ENCODE data around the gene MGAM2. TPM values are rescaled to one million over a fixed set of nuclear protein-coding genes. Genes with fewer than 3 reads are reported as not detected.

Gene MGAM2
- total and polyA plus RNA-seq, 2 of the 4 experiments (the other 2 are of a cell fraction) = not detected

GRCh38 chr7:142188154-142188553 is 76.6 kb downstream of the MGAM2 start:
- Histone ChIP-seq H3K27ac (ENCODE audit: insufficient read depth, low read length) (no peak overlapping the region), H3K4me1 (ENCODE audit: control insufficient read depth, insufficient read depth, low read length) (no peaks in the 10 kb centered on the region), H2BK120ac (ENCODE audit: low read depth, low read length) (no peak overlapping the region), H2AFZ (replicated peaks; ENCODE audit: low read length, poor library complexity) (no peak overlapping the region), H3K18ac (ENCODE audit: low read depth, low read length) (no peak overlapping the region), H3K4me3 (ENCODE audit: insufficient read depth, low read depth, low read length) (no peak overlapping the region), H3K9me3 (ENCODE audit: control insufficient read depth, insufficient read depth, low read length) (peaks cover 10% of the 10 kb centered on the region), H2AK5ac (ENCODE audit: low read depth, low read length) (no peak overlapping the region), H3K36me3 (ENCODE audit: control insufficient read depth, insufficient read depth, low read length) (no peaks in the 10 kb centered on the region), H3K14ac (replicated peaks; ENCODE audit: low read depth, low read length) (no peak overlapping the region), H4K20me1 (ENCODE audit: insufficient read depth, low read length) (no peaks in the 10 kb centered on the region), H4K5ac (ENCODE audit: low read depth, low read length) (no peak overlapping the region), H2BK5ac (ENCODE audit: low read depth, low read length, poor library complexity, severe bottlenecking) (no peak overlapping the region), H3K9me1 (ENCODE audit: insufficient read depth, low read length) (no peaks in the 10 kb centered on the region), H3K27me3 (ENCODE audit: control insufficient read depth, insufficient read depth, low read length) (no peaks in the 10 kb centered on the region), H3K9ac (ENCODE audit: low read depth, low read length) (no peak overlapping the region), H3K79me1 (ENCODE audit: low read depth in 1 of 2, low read length in 2 of 2) (no peaks in the 10 kb centered on the region), H3K4me2 (ENCODE audit: low read depth, low read length) (no peak overlapping the region), H3K23ac (ENCODE audit: low read depth, low read length) (no peak overlapping the region), H2BK20ac (ENCODE audit: low read depth, low read length) (no peak overlapping the region), H4K8ac (ENCODE audit: low read depth in 2 of 2, low read length in 2 of 2) (no peak overlapping the region), H2AK9ac (replicated peaks; ENCODE audit: low read depth, low read length, poor library complexity) (no peak overlapping the region), H3K4ac (ENCODE audit: low read depth, low read length) (no peak overlapping the region), H2BK15ac (ENCODE audit: low read depth, low read length) (no peak overlapping the region), H3K56ac (ENCODE audit: extremely low read depth, insufficient read depth, low read length) (no peak overlapping the region), H4K91ac (ENCODE audit: insufficient read depth, low read depth, low read length) (no peak overlapping the region)
- WGBS, 2 experiments (ENCODE audit: extremely low coverage in 2 of 2, insufficient read length in 1 of 2) = no CpG with 5 or more reads among the region's 2 CpGs
- intact Hi-C loops (cut with micrococcal nuclease) (no loop called here), in situ Hi-C loops (cut with MboI; ENCODE audit: low sequenced_read_pairs) (no loop called here), dilution Hi-C loops (cut with HindIII; ENCODE audit: low sequenced_read_pairs, unreplicated experiment) (no loop called here)
- DNase-seq (no peak), ATAC-seq (ENCODE audit: low read depth) (no peak)
- POLR2A ChIA-PET (ENCODE audit: unreplicated experiment) = no interaction called here
- BruUV-seq (replicated peaks) = no TSS peak
- no peak for TF ChIP-seq USF2 (IDR thresholded peaks at IDR 0.05; ENCODE audit: low read depth, low read length)
- no peak for TF ChIP-seq SMC3 (IDR thresholded peaks at IDR 0.05; ENCODE audit: low read depth, low read length)
- TF ChIP-seq RAD21 (IDR thresholded peaks at IDR 0.05; ENCODE audit: low read length) = no peak
- no peak for TF ChIP-seq CEBPB (IDR thresholded peaks at IDR 0.05; ENCODE audit: low read depth, low read length)
- TF ChIP-seq POLR2A (IDR thresholded peaks at IDR 0.05; ENCODE audit: low read depth, low read length) = no peak
- TF ChIP-seq CTCF (conservative IDR thresholded peaks at IDR 0.05; ENCODE audit: low read depth, low read length) = no peak
- TF ChIP-seq CHD1 (IDR thresholded peaks at IDR 0.05; ENCODE audit: low read depth, low read length) = no peak
- TF ChIP-seq NFE2L2 (IDR thresholded peaks at IDR 0.05; ENCODE audit: low read depth, low read length) = no peak
- CTCF ChIA-PET = no interaction called here

Data from IMR-90 (cell line).